Kasumi-1 (cell line): ENCODE measurements around the gene CPZ.
"Not testable (repeated sequence)": the region's sequence is repeated elsewhere in the genome, so short reads cannot be mapped to it uniquely, and the experiment has no call there.

Source experiments
- DNase-seq, 2 experiments: peaks; one replicate each; lab custom pipeline; 2025; lab: John Stamatoyannopoulos, UW

Gene CPZ

DNA sequence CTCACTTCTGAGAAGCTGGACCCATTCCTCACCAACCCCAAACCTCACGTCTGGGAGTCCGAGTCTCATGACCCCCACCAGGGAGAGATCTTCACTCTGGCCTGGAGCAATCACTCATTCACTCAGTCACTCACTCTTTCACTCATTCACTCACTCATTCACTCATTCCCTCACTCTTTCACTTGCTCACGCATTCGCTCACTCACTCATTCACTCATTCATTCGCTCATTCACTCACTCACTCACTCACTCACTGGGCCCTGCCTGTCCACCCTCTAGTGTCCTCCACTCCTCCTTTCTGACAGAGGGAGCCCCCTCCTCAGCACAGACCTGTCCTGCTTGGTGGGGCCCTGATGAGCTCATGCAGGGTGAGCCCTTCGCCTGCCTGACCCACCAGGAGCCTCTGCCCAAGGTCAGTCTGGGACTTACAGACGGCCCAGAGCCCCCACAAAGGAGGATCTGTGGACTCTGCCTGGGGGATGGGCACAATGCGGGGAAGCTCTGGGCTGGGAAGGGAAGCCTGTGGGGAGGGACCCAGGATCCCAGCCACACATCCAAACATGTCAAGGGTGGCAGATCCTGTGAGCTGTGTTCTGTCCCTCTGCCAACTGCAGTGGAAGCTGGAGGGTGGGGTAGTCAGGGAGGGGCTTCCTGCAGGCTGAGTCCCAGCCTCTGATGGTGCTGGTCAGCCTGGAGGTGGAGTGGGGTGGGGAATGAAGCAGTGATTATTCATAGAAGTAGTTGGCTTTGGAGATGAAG lies 18.5 kb downstream of the CPZ start:
- no peak for DNase-seq

DNA sequence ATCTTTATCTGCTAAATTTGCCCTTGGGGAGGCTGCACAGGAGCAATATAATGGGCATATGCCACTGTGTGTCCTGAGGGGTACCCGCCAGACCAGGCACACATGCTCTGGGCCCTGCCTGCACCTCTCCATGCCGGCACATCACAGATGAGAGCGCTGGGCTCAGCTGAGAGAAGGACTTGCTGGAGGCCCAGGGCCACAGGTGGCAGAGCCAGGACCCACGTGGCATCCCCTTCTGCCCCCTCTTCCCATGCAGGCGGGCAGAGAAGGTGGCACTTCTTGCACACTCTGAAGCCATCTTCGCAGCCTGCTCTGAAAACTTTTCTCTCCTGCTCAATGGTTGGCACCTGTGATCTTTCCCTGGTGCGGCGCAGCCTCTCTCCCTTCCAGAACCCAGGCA lies 20.1 kb downstream of the CPZ start:
- DNase-seq = no peak

- no peak for DNase-seq
These were observed 21.1 kb downstream of the CPZ start for GRCh38 chr4:8613421-8614364.

DNA sequence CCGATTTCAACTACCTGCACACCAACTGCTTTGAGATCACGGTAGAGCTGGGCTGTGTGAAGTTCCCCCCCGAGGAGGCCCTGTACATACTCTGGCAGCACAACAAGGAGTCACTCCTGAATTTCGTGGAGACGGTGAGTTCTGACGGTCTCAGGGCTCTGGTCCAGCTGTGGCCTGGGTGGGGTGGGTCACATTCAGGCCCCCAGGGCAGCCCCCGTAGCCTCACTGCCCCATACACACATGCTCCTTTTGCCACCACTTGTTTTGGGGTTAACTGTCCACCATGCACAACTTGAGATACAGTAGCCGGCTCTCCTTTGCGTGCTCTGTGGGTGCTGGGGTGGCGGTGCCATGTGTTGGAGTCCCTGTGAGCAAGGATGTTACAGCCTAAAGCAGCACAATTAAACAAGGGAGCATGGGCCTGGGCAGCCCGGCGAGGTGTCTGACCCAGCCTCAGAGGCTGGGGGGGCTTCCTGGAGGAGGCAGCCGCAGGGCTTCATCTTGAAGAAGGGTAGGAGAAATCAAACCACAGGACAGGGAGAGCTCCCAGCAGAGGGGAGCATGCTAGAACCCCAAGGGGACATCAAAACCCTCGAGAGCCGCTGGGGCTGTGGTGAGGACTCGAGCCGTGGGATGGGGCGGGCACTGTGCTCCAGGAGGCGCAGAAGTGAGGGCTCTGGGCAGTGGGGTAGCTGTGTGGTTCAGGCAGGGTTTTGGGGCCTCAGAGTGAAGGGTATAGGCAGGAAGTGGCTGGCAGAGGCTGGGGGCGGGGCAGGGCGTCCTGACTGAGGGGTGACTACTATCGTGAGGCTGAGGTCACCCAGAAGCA lies 22.0 kb downstream of the CPZ start:
- DNase-seq = no peak

DNA sequence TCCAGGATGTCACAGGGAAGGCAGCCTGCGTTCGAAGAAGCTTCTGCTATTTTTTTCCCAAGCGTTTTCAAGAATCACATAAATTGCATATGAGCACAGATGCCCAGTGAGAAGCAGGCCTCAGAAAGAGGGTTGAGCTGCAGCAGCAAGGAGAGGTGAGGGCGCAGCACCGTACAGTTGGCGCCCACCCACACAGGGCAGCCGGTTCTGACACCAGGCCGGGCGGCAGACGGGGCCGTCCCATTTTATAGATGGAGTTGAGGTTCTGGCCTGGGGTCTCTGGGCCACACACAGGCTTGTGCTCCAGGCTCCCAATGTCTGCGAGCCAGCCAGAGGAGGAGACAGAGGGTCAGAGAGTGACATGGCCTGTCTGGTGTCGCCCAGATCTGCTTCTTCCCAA lies 22.8 kb downstream of the CPZ start:
- no peak for DNase-seq

DNA sequence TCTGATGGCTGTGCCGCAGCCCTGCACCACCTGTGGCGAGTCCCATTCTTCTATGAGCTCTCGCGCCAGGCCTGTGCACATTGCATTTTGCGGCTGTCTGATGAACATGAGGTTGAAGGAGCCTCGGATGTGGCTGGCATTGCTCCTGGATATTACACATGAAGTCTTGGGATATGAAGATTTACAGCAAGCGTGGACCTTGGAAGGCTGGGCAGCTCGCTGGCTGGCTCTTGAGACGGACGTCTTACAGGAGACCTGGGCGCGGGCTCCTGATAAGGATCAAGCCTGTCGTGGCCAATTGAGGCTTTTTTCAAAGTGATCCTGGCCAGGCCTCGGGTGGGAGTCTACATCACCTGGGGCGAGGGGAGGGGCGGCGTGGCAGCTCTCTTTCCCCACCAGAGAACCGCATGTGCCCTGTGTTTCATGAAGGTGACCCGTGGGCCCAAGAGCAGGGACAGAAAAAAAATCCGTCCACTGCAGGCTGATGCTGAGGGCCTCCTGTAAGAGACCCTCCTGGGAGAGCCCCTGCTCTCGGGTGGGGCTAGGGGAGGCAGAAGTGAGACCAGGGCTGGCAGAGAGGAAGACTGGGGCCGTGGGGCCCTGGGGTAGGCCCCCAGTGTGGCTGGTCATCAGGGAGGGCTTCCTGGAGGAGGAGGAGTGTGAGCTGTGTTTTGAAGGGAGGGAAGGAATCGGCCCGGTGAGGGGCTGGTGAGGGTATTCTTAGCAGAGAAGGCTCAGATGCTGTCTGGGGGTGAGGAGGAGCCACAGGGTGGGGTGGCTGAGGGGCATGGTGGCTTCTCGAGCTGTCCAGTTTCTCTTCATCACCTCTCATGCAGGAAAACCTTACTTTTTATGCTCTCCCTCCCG lies 23.6 kb downstream of the CPZ start:
- DNase-seq = no peak

DNA sequence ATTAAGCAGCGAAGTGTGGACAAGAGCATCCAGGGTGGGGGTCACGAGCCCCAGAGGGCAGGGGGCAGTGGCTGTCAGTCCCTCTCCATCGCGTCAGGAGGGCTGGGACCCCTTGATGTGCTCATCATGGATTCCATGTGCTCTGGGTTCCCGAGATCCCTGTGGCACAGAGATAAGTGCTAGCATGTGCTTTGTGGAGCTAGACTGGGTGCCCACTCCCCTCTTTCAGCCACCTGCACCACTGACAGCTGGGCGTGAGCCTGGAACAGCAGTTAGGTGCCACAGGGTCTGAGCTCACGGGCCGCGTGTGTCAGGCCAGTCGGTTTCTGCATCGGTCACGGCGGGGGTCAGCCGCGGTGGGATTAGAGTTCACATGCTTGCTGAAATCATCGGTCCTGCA lies 24.3 kb downstream of the CPZ start:
- DNase-seq = no peak

DNA sequence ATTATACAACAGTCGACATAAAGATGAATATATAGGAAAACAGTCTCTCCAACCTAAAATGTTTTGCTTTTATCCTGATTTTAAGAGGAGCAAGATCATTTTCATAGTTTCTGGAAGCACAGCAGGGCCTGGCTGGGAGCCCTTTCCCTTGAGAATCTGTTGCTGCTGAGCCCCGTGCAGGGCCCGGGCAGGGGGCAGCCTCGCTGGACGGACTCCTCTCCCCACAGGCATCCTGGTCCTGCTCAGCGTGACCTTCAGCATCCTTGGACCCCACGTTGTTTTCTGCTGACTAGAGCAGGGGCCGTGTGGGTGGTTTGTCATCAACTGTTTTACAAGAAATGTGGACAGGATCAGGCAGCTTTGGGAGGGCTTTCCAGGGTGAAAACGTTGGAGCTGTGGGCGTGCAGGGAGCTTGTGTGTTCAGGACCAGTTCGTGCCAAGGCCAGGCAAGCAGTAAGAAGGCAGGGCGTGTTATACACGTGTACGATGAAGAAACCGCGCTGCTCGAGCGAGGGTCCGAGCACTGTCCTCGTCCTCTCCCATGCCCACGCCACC lies 25.0 kb downstream of the CPZ start:
- no peak for DNase-seq

- no peak for DNase-seq
These were observed 25.9 kb downstream of the CPZ start for GRCh38 chr4:8618421-8618820.

DNA sequence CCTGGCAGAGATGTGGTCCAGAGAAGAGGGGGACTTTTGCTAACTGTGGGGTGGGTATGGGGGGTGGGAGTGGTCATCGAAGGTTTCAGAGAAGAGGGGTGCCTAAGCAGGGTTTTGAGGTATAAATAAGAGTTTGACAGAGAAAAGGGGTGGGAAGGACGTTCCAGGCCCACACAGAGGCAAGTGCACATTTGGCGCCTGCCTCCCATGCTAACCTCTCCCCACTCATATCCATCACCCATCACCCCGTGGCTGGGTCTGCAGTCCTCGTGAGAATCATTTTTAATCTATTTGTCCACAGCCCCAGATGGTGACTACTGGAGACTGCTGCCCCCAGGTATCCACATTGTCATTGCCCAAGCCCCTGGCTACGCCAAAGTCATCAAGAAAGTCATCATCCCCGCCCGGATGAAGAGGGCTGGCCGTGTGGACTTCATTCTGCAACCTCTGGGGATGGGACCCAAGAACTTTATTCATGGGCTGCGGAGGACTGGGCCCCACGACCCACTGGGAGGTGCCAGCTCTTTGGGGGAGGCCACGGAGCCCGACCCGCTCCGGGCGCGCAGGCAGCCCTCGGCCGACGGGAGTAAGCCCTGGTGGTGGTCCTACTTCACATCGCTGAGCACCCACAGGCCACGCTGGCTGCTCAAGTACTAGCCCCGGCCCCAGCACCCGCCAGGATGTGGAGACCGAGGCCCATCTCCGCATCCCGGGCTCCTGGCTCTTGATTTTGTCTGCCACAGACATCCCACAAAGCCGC lies 26.6 kb downstream of the CPZ start:
- DNase-seq = no peak

DNA sequence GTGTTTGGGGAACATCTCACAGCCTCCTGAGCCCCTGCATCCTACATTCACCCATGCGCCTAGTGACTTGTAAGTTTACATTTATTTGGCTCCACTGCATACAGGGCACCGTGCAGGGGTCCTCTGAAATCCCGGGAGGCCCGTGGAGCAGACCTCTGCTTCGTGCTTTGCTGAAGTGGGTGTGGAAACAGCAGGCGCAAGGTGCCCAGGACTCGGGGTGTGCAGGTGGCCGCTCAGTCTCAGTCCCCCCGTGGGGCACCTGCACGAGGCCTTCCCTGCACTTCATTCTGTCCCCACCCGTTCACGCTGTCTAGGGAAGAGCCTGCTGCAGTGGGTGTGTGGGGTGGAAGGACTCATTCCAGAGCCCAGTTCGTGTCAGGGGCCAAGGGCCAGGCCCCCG lies 28.6 kb downstream of the CPZ start:
- DNase-seq = not testable (repeated sequence)

DNA sequence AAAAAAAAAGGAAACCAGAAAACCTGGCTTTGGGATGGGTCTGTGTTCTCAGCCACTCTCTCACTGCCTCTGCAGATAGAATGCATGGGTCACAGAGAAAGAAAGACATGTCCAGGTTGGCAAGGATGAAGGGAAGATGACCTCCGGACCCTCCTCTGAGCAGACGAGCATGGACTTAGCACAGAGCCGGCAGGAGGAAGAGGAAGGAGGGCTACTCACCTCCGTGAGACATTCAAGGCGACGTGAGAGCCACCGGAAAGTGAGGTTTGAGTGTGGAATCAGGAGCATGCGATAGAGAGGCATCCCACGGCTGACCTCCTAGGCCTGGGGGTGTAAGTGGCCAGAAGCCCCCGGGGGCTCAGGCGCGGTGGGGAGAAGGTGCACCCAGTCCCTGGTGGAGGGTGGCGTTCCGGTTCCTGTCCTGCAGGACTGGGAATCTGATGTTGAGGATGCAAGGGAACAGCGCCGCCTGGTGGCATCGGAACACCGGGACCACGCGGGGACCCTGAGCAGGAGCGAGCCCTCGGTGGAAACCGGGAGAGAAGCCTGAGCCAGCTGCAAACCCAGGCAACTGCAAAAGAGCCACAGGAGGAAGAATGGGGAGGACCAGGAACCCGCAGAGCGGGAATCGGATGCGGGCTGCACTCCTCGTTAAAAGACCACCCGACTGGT lies 32.2 kb downstream of the CPZ start:
- DNase-seq = not testable (repeated sequence)

DNA sequence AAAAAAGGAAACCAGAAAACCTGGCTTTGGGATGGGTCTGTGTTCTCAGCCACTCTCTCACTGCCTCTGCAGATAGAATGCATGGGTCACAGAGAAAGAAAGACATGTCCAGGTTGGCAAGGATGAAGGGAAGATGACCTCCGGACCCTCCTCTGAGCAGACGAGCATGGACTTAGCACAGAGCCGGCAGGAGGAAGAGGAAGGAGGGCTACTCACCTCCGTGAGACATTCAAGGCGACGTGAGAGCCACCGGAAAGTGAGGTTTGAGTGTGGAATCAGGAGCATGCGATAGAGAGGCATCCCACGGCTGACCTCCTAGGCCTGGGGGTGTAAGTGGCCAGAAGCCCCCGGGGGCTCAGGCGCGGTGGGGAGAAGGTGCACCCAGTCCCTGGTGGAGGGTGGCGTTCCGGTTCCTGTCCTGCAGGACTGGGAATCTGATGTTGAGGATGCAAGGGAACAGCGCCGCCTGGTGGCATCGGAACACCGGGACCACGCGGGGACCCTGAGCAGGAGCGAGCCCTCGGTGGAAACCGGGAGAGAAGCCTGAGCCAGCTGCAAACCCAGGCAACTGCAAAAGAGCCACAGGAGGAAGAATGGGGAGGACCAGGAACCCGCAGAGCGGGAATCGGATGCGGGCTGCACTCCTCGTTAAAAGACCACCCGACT lies 37.8 kb downstream of the CPZ start:
- DNase-seq = not testable (repeated sequence)

- DNase-seq = not testable (repeated sequence)
These were observed 39.3 kb downstream of the CPZ start for GRCh38 chr4:8631896-8632295.

GRCh38 chr4:8634773-8635172 lies 42.2 kb downstream of the CPZ start:
- DNase-seq = not testable (repeated sequence)

DNA sequence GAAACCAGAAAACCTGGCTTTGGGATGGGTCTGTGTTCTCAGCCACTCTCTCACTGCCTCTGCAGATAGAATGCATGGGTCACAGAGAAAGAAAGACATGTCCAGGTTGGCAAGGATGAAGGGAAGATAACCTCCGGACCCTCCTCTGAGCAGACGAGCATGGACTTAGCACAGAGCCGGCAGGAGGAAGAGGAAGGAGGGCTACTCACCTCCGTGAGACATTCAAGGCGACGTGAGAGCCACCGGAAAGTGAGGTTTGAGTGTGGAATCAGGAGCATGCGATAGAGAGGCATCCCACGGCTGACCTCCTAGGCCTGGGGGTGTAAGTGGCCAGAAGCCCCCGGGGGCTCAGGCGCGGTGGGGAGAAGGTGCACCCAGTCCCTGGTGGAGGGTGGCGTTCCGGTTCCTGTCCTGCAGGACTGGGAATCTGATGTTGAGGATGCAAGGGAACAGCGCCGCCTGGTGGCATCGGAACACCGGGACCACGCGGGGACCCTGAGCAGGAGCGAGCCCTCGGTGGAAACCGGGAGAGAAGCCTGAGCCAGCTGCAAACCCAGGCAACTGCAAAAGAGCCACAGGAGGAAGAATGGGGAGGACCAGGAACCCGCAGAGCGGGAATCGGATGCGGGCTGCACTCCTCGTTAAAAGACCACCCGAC lies 43.5 kb downstream of the CPZ start:
- DNase-seq = not testable (repeated sequence)

DNA sequence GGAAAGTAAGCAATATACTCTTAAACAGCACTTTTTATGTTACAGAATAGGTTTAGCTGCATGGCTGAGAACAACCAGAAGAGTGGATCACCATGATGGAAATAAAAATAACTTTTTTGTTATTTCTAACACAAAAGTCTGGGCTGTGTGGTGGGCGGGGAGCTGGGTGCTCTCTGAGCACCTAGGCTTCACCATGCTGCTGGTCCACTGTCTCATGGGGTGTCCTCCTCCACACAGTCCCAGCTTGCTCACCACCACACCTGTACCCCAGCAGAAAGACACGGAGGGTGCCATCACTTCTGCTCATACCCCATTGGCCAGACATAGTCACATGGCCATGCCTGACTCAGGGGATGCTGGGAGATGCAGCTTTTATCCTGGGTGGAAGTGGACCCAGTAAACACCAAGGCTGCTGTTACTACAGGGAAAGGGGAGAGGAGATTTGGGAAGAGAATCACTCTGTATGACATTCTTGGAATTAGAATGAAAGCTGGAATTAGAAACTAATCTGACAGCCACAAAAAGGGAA lies 45.0 kb downstream of the CPZ start:
- DNase-seq = no peak

DNA sequence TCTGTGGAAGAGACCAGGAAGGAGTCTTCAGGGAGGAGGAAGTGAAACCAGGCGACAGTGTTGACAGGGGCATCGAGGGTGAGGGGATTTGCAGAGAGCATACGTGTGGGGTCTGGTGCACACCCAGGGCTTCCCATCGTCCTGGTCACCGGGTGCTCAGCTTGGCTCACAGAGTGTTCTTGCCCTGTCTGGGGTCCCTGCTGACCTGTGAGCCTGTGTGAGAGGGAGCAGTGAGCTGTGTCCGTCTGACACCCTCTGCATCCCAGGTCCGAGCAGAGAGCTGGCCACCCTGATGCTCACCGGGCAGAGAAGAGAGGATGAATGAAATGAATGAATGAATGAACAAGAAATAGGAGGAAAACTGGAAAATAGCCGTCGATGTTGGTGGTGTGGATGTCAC lies 46.5 kb downstream of the CPZ start:
- no peak for DNase-seq
